ENCODE results near the gene JPT2.

DNA sequence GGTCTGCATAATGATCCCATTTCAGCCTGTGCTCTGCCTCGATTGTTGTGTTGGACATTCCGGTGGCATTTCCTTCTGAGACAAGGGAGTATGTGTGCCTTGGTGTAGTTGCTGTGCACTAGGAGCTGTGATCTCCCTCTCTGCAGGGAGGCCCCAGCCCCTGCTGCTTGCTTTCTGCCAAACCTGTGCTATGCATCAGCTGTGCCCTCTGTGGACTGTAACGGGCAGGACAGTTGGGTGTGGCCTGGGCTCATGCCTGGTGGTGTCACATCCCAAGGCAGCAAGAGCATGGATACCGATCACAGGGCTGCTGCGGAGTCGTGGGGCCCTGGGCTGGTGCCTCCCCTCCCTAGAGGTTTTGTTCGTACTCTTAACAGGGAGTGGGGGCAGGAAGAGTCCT lies 3.8 kb upstream of the JPT2 start:
- TF ChIP-seq, protein P1, sequence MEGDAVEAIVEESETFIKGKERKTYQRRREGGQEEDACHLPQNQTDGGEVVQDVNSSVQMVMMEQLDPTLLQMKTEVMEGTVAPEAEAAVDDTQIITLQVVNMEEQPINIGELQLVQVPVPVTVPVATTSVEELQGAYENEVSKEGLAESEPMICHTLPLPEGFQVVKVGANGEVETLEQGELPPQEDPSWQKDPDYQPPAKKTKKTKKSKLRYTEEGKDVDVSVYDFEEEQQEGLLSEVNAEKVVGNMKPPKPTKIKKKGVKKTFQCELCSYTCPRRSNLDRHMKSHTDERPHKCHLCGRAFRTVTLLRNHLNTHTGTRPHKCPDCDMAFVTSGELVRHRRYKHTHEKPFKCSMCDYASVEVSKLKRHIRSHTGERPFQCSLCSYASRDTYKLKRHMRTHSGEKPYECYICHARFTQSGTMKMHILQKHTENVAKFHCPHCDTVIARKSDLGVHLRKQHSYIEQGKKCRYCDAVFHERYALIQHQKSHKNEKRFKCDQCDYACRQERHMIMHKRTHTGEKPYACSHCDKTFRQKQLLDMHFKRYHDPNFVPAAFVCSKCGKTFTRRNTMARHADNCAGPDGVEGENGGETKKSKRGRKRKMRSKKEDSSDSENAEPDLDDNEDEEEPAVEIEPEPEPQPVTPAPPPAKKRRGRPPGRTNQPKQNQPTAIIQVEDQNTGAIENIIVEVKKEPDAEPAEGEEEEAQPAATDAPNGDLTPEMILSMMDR (conservative IDR thresholded peaks at IDR 0.05; ENCODE audit: low read depth, low read length) = no peak
- no peak for TF ChIP-seq EZH2 (IDR thresholded peaks at IDR 0.05; ENCODE audit: borderline replicate concordance, low read depth, low read length, poor library complexity, severe bottlenecking)

All from A673 (cell line).